DND-41 (cell line): ENCODE data around the gene RIPOR1.

ENCODE experiments used
- CTCF ChIP-seq: IDR thresholded peaks from 2 replicates; pipeline ENCODE4 v1.5.1; 2012; ENCODE audit warnings: borderline replicate concordance, low read length, moderate library complexity, mild to moderate bottlenecking; ENCODE audit not compliant: poor library complexity, severe bottlenecking; ENCODE audit errors: extremely low read depth
- EZH2 ChIP-seq: IDR thresholded peaks from 3 replicates; pipeline ENCODE4 v1.6.1; 2012; ENCODE audit warnings: borderline replicate concordance, low read depth, mild to moderate bottlenecking, moderate library complexity, low read length, inconsistent platforms; ENCODE audit not compliant: severe bottlenecking

- TF ChIP-seq CTCF, result no peak
- TF ChIP-seq EZH2, result no peak
These were observed 1.6 kb downstream of the RIPOR1 start for GRCh38 chr16:67530013-67530939.
